Lower lobe of right lung (tissue), 2 donors: ENCODE data around the gene EEPD1. TPM values are rescaled to one million over a fixed set of nuclear protein-coding genes. Genes with fewer than 3 reads are reported as not detected.

Experiments used
- ATAC-seq, 2 donors: fragments of 200-7000 bp; cut with Tn5 transposase; one replicate each; pipeline ENCODE4 v1.9.1; 2020 to 2022; ENCODE audit warnings: mild to moderate bottlenecking in 2 of 2, moderate library complexity in 2 of 2
- DNase-seq: peaks from one replicate; pipeline ENCODE4 v3.0.0-alpha.2; 2020
- H3K27ac ChIP-seq: fragments of 200-600 bp; one replicate; pipeline ENCODE4 v1.8.0; 2022
- H3K27me3 ChIP-seq: fragments of 200-600 bp; one replicate; pipeline ENCODE4 v1.8.0; 2022; ENCODE audit warnings: low read depth
- H3K36me3 ChIP-seq: fragments of 200-600 bp; one replicate; pipeline ENCODE4 v1.8.0; 2022; ENCODE audit warnings: mild to moderate bottlenecking
- H3K4me1 ChIP-seq: fragments of 200-600 bp; one replicate; pipeline ENCODE4 v1.8.0; 2022
- H3K4me3 ChIP-seq: fragments of 200-600 bp; one replicate; pipeline ENCODE4 v1.8.0; 2022; ENCODE audit warnings: mild to moderate bottlenecking
- H3K9me3 ChIP-seq: fragments of 200-600 bp; one replicate; pipeline ENCODE4 v1.8.0; 2022
- CTCF ChIP-seq: fragments of 200-600 bp; IDR thresholded peaks from one replicate; pipeline ENCODE4 v1.8.0; 2022; ENCODE audit warnings: antibody characterized with exemption, mild to moderate bottlenecking
- intact Hi-C: fragments of 100-400 bp; cut with DNase I; formaldehyde crosslinking; loops from one replicate; pipeline ENCODE4 v1.11.0; 2022
- total RNA-seq: library from RNA; stranded (reverse); fragmentation: NEBNext Ultra II Directional; extraction: Animal tissue kit (Norgen Biotek cat#: 25700); gene quantifications from one replicate; pipeline ENCODE4 v1.2.1, GENCODE V29; 2021
- donor health status: DM: no; HTN: yes; CAD: no; lungs with severe emphysema.

Gene EEPD1
- total RNA-seq, 1 donor from 2014 or later = 7.9 TPM

GRCh38 chr7:36190447-36191291 is 37.6 kb downstream of the EEPD1 start:
- peak; percentile 59 to 65 for ATAC-seq
- TF ChIP-seq CTCF = no peak
- no peaks in the 10 kb centered on the region for H3K36me3 ChIP-seq
- H3K27ac ChIP-seq = no peak overlapping the region
- H3K4me1 ChIP-seq = no peaks in the 10 kb centered on the region
- no peaks in the 10 kb centered on the region for H3K27me3 ChIP-seq
- intact Hi-C loops = no loop called here
- H3K4me3 ChIP-seq = no peak overlapping the region
- peak; percentile 75 for DNase-seq
- H3K9me3 ChIP-seq = no peaks in the 10 kb centered on the region

- ATAC-seq (no peak), DNase-seq (no peak)
- no peaks in the 10 kb centered on the region for H3K9me3 ChIP-seq
- no peaks in the 10 kb centered on the region for H3K4me1 ChIP-seq
- TF ChIP-seq CTCF = no peak
- no peak overlapping the region for H3K27ac ChIP-seq
- no peak overlapping the region for H3K4me3 ChIP-seq
- H3K36me3 ChIP-seq = no peaks in the 10 kb centered on the region
- intact Hi-C loops = no loop called here
- no peaks in the 10 kb centered on the region for H3K27me3 ChIP-seq
These were observed 38.4 kb downstream of the EEPD1 start for GRCh38 chr7:36191292-36191920.

GRCh38 chr7:36192053-36192824 is 39.2 kb downstream of the EEPD1 start:
- H3K27me3 ChIP-seq = no peaks in the 10 kb centered on the region
- H3K4me3 ChIP-seq = no peak overlapping the region
- H3K9me3 ChIP-seq = no peaks in the 10 kb centered on the region
- intact Hi-C loops = no loop called here
- no peaks in the 10 kb centered on the region for H3K36me3 ChIP-seq
- DNase-seq (no peak), ATAC-seq (peak; percentile 67 to 69)
- no peak overlapping the region for H3K27ac ChIP-seq
- TF ChIP-seq CTCF = no peak
- no peaks in the 10 kb centered on the region for H3K4me1 ChIP-seq

GRCh38 chr7:36192877-36193276 is 39.8 kb downstream of the EEPD1 start:
- intact Hi-C loops = no loop called here
- Histone ChIP-seq H3K4me1 (no peaks in the 10 kb centered on the region), H3K9me3 (no peaks in the 10 kb centered on the region), H3K36me3 (no peaks in the 10 kb centered on the region), H3K27me3 (no peaks in the 10 kb centered on the region), H3K4me3 (no peak overlapping the region), H3K27ac (no peak overlapping the region)
- TF ChIP-seq CTCF = no peak
- ATAC-seq (no peak), DNase-seq (no peak)

- no peak for ATAC-seq
- H3K4me1 ChIP-seq = peaks cover 14% of the 10 kb centered on the region
These were observed 45.8 kb downstream of the EEPD1 start for GRCh38 chr7:36198854-36199266.

More at GRCh38 chr7:36198854-36199266, 45.8 kb downstream of the EEPD1 start:
- H3K27ac ChIP-seq = no peak overlapping the region
- DNase-seq = no peak
- H3K27me3 ChIP-seq = no peaks in the 10 kb centered on the region
- no peaks in the 10 kb centered on the region for H3K36me3 ChIP-seq
- intact Hi-C loops = no loop called here
- no peak overlapping the region for H3K4me3 ChIP-seq
- no peak for TF ChIP-seq CTCF
- H3K9me3 ChIP-seq = no peaks in the 10 kb centered on the region
